HuH-7.5 (cell line): Measurements from ENCODE around the gene LRRC56.
A peak's percentile ranks its signal among the peaks of the same experiment; 100 is the strongest.

ENCODE experiments used
- DNase-seq: peaks from one replicate; pipeline ENCODE4 v3.0.0; 2011; ENCODE audit warnings: low spot score

The LRRC56 gene

GRCh38 chr11:521177-521688 is 16.1 kb upstream of the LRRC56 start:
- no peak for DNase-seq

DNA sequence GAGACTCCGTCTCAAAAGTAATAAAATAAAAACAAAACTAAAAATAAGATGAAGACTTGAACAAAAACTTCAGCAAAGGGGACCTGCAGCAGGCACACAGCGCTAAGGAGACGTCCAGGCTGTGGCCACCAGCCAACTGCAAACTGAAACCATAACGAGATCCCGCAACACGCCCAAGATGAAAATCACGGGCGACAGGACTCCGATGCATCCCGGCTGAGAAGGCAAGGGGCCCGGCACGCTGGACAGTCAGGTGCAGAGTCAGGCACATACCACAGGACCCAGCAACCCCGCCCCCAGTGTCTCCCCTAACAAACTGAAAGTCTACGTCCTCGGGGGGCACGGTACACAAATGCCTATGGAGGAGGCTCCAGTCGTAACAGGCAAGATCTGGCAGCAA is 11.1 kb upstream of the LRRC56 start:
- no peak for DNase-seq

- DNase-seq = no peak
These were observed 9.0 kb upstream of the LRRC56 start for GRCh38 chr11:528166-528814.

- DNase-seq = no peak
These were observed 8.3 kb upstream of the LRRC56 start for GRCh38 chr11:528815-529727.

GRCh38 chr11:529728-530411 is 7.5 kb upstream of the LRRC56 start:
- no peak for DNase-seq

- no peak for DNase-seq
These were observed 6.1 kb upstream of the LRRC56 start for GRCh38 chr11:530960-531831.

- no peak for DNase-seq
These were observed 5.3 kb upstream of the LRRC56 start for GRCh38 chr11:531919-532526.

GRCh38 chr11:532527-532985 is 4.8 kb upstream of the LRRC56 start:
- no peak for DNase-seq

DNA sequence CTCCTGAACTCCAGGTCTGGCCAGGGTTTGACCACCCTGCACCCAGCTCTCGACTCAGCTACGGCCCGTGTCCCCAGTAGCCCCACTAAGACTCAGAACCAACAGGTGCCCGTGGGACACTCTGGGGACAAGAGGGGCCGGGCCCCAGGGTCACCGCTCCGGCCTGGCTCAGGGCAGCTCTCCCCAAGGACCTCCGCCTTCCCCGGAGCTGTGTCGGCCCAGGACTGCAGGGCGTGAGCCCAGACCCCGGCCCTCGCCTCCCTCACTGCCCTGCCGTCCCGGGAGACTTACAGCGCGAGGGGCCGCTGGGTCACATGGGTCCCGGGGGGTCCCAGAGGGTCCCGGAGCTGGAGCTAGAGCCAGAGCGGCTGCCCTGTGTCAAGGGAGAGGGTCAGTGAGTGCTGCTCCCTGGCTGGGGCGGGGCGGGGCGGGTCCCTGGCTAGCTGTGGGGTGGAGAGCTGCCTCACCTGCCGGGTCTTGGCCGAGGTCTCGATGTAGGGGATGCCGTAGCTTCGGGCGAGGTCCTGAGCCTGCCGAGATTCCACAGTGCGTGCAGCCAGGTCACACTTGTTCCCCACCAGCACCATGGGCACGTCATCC is 4.2 kb upstream of the LRRC56 start:
- DNase-seq = no peak

DNA sequence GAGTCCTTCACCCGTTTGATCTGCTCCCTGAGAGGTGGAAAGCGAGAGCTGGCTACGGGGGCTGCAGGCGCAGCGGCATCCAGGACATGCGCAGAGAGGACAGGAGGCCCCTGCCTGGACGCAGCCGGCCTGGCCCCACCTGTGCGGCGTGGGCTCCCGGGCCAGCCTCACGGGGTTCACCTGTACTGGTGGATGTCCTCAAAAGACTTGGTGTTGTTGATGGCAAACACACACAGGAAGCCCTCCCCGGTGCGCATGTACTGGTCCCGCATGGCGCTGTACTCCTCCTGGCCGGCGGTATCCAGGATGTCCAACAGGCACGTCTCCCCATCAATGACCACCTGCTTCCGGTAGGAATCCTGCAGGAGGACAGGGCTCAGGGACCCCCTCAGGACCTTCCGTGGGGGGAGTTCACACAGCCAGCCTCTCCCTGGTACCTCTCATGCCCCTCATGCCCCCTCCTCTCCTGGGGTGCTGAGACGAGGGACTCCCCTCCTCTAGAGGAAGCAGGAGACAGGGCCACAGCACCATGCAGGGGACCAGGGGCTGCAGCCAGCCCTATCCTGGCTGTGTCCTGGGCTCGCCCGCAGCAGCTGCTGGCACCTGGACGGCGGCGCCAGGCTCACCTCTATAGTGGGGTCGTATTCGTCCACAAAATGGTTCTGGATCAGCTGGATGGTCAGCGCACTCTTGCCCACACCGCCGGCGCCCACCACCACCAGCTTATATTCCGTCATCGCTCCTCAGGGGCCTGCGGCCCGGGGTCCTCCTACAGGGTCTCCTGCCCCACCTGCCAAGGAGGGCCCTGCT is 3.5 kb upstream of the LRRC56 start:
- no peak for DNase-seq

GRCh38 chr11:534396-535209 is 2.7 kb upstream of the LRRC56 start:
- DNase-seq = no peak

- no peak for DNase-seq
These were observed 2.2 kb upstream of the LRRC56 start for GRCh38 chr11:535210-535518.

GRCh38 chr11:535519-536454 is 1.5 kb upstream of the LRRC56 start, which contains the start of gene HRAS:
Gene HRAS (minus strand): TSS chr11:535576.
- DNase-seq = peak; percentile 99

GRCh38 chr11:537622-538430 is 499 bp downstream of the LRRC56 start:
- no peak for DNase-seq

GRCh38 chr11:538431-539051 is 1.2 kb downstream of the LRRC56 start:
- DNase-seq = no peak

- DNase-seq = no peak
These were observed 2.7 kb downstream of the LRRC56 start for GRCh38 chr11:539971-540481.
